Measurements from ENCODE around the gene SLC44A1.

The SLC44A1 gene

DNA sequence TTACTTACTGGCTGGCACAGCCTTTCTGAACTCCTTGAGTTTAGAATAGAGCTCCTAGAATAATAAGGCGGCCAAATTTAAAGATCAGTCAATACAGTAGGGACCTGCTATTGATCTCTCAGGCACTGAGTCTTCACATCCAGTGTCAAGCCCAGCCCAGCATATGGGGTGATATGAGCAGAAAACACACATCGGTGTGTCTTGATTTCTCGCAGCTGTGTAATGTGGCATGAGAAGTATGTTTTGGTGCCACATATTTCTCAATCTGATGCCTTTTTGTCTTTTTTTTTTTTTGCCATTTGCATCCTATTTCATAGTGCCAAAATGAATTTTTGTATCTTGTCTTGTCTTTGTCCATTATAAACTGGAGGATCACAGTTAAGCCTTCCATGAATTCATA, 152.0 kb downstream of the SLC44A1 start:
- Histone ChIP-seq H2AK5ac (ENCODE audit: low read length) (no peak overlapping the region), H4K8ac (ENCODE audit: low read depth, low read length) (no peak overlapping the region), H3K4ac (ENCODE audit: low read depth, low read length) (no peak overlapping the region), H2BK12ac (ENCODE audit: low read length) (no peak overlapping the region), H3K9ac (ENCODE audit: low read length) (no peak overlapping the region), H2AFZ (ENCODE audit: insufficient read depth, low read length, poor library complexity) (no peak overlapping the region), H3K36me3 (ENCODE audit: control insufficient read depth in 1 of 2, insufficient read depth in 2 of 2, low read length in 2 of 2) (no peaks in the 10 kb centered on the region), H3K79me1 (ENCODE audit: low read length) (no peaks in the 10 kb centered on the region), H3K23ac (ENCODE audit: low read length) (no peak overlapping the region), H4K12ac (ENCODE audit: low read depth, low read length) (no peak overlapping the region), H3K9me3 (ENCODE audit: insufficient read depth, low read depth, low read length) (no peaks in the 10 kb centered on the region), H2BK120ac (ENCODE audit: insufficient read depth, low read length, poor library complexity) (no peak overlapping the region), H2BK5ac (ENCODE audit: low read depth, low read length, poor library complexity) (no peak overlapping the region), H3K14ac (ENCODE audit: low read length) (no peak overlapping the region), H3K27me3 (ENCODE audit: insufficient read depth, low read length) (no peaks in the 10 kb centered on the region), H4K91ac (ENCODE audit: low read depth, low read length) (no peak overlapping the region), H3K4me3 (ENCODE audit: low read depth, low read length) (no peak overlapping the region), H3K27ac (ENCODE audit: low read depth, low read length) (no peak overlapping the region), H3K18ac (ENCODE audit: low read length) (no peak overlapping the region), H3K4me1 (ENCODE audit: control insufficient read depth in 1 of 2, insufficient read depth in 2 of 2, low read length in 2 of 2) (no peaks in the 10 kb centered on the region), H3K4me2 (ENCODE audit: low read length) (no peak overlapping the region), H3K79me2 (ENCODE audit: control insufficient read depth, insufficient read depth, low read length, poor library complexity) (no peaks in the 10 kb centered on the region)
- no peak for DNase-seq
- no CpG with 5 or more reads among the region's 3 CpGs for WGBS (ENCODE audit: extremely low coverage, insufficient coverage, insufficient read length)

DNA sequence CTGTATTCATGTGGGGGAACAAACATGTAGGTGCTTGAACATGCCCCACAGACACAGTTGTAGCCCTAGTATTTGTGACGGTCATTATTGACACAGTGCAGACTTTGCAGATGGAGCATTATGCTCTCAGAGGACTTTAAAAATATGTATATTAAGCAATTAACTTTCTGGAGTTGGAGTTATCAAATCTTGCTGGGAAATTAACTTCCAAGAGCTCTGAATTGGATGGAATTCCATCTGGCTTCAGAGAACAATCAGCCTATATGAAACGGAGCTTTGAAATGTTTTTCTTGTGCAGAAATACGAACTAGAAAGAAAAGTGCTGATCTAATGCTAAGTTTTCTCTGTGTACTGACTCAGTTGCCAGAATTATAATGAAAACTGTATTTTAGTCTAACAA, 152.4 kb downstream of the SLC44A1 start:
- Histone ChIP-seq H2BK5ac (ENCODE audit: low read depth, low read length, poor library complexity) (no peak overlapping the region), H3K27me3 (ENCODE audit: insufficient read depth, low read length) (no peaks in the 10 kb centered on the region), H2BK12ac (ENCODE audit: low read length) (no peak overlapping the region), H4K91ac (ENCODE audit: low read depth, low read length) (no peak overlapping the region), H3K79me2 (ENCODE audit: control insufficient read depth, insufficient read depth, low read length, poor library complexity) (no peaks in the 10 kb centered on the region), H3K36me3 (ENCODE audit: control insufficient read depth in 1 of 2, insufficient read depth in 2 of 2, low read length in 2 of 2) (no peaks in the 10 kb centered on the region), H3K79me1 (ENCODE audit: low read length) (no peaks in the 10 kb centered on the region), H3K9ac (ENCODE audit: low read length) (no peak overlapping the region), H3K23ac (ENCODE audit: low read length) (no peak overlapping the region), H3K4ac (ENCODE audit: low read depth, low read length) (no peak overlapping the region), H3K18ac (ENCODE audit: low read length) (no peak overlapping the region), H2AK5ac (ENCODE audit: low read length) (no peak overlapping the region), H3K14ac (ENCODE audit: low read length) (no peak overlapping the region), H3K27ac (ENCODE audit: low read depth, low read length) (no peak overlapping the region), H2BK120ac (ENCODE audit: insufficient read depth, low read length, poor library complexity) (no peak overlapping the region), H3K4me2 (ENCODE audit: low read length) (no peak overlapping the region), H3K9me3 (ENCODE audit: insufficient read depth, low read depth, low read length) (no peaks in the 10 kb centered on the region), H4K8ac (ENCODE audit: low read depth, low read length) (no peak overlapping the region), H3K4me3 (ENCODE audit: low read depth, low read length) (no peak overlapping the region), H3K4me1 (ENCODE audit: control insufficient read depth in 1 of 2, insufficient read depth in 2 of 2, low read length in 2 of 2) (no peaks in the 10 kb centered on the region), H4K12ac (ENCODE audit: low read depth, low read length) (no peak overlapping the region), H2AFZ (ENCODE audit: insufficient read depth, low read length, poor library complexity) (no peak overlapping the region)
- DNase-seq: no peak
- WGBS (ENCODE audit: extremely low coverage, insufficient coverage, insufficient read length): no CpG with 5 or more reads among the region's 3 CpGs

GRCh38 chr9:105399117-105399516, 154.7 kb downstream of the SLC44A1 start:
- Histone ChIP-seq H3K23ac (ENCODE audit: low read length) (no peak overlapping the region), H3K9ac (ENCODE audit: low read length) (no peak overlapping the region), H3K4ac (ENCODE audit: low read depth, low read length) (no peak overlapping the region), H4K12ac (ENCODE audit: low read depth, low read length) (no peak overlapping the region), H4K91ac (ENCODE audit: low read depth, low read length) (no peak overlapping the region), H3K36me3 (ENCODE audit: control insufficient read depth in 1 of 2, insufficient read depth in 2 of 2, low read length in 2 of 2) (no peaks in the 10 kb centered on the region), H2AFZ (ENCODE audit: insufficient read depth, low read length, poor library complexity) (no peak overlapping the region), H3K4me2 (ENCODE audit: low read length) (no peak overlapping the region), H3K4me3 (ENCODE audit: low read depth, low read length) (no peak overlapping the region), H4K8ac (ENCODE audit: low read depth, low read length) (no peak overlapping the region), H3K27ac (ENCODE audit: low read depth, low read length) (no peak overlapping the region), H2AK5ac (ENCODE audit: low read length) (no peak overlapping the region), H3K79me1 (ENCODE audit: low read length) (no peaks in the 10 kb centered on the region), H3K27me3 (ENCODE audit: insufficient read depth, low read length) (no peaks in the 10 kb centered on the region), H2BK120ac (ENCODE audit: insufficient read depth, low read length, poor library complexity) (no peak overlapping the region), H3K79me2 (ENCODE audit: control insufficient read depth, insufficient read depth, low read length, poor library complexity) (no peaks in the 10 kb centered on the region), H3K18ac (ENCODE audit: low read length) (no peak overlapping the region), H3K4me1 (ENCODE audit: control insufficient read depth in 1 of 2, insufficient read depth in 2 of 2, low read length in 2 of 2) (no peaks in the 10 kb centered on the region), H2BK12ac (ENCODE audit: low read length) (no peak overlapping the region), H2BK5ac (ENCODE audit: low read depth, low read length, poor library complexity) (no peak overlapping the region), H3K9me3 (ENCODE audit: insufficient read depth, low read depth, low read length) (no peaks in the 10 kb centered on the region), H3K14ac (ENCODE audit: low read length) (no peak overlapping the region)
- no CpG with 5 or more reads among the region's 2 CpGs for WGBS (ENCODE audit: extremely low coverage, insufficient coverage, insufficient read length)
- DNase-seq: no peak

GRCh38 chr9:105401651-105402050, 157.2 kb downstream of the SLC44A1 start:
- Histone ChIP-seq H3K4me2 (ENCODE audit: low read length) (no peak overlapping the region), H2BK120ac (ENCODE audit: insufficient read depth, low read length, poor library complexity) (no peak overlapping the region)
- no CpG with 5 or more reads among the region's 3 CpGs for WGBS (ENCODE audit: extremely low coverage, insufficient coverage, insufficient read length)

More at GRCh38 chr9:105401651-105402050, 157.2 kb downstream of the SLC44A1 start:
- Histone ChIP-seq H3K14ac (ENCODE audit: low read length) (no peak overlapping the region), H3K79me1 (ENCODE audit: low read length) (no peaks in the 10 kb centered on the region), H3K9me3 (ENCODE audit: insufficient read depth, low read depth, low read length) (no peaks in the 10 kb centered on the region), H3K18ac (ENCODE audit: low read length) (no peak overlapping the region), H3K27me3 (ENCODE audit: insufficient read depth, low read length) (no peaks in the 10 kb centered on the region), H3K79me2 (ENCODE audit: control insufficient read depth, insufficient read depth, low read length, poor library complexity) (no peaks in the 10 kb centered on the region), H3K23ac (ENCODE audit: low read length) (no peak overlapping the region), H2AK5ac (ENCODE audit: low read length) (no peak overlapping the region), H4K12ac (ENCODE audit: low read depth, low read length) (no peak overlapping the region), H2AFZ (ENCODE audit: insufficient read depth, low read length, poor library complexity) (no peak overlapping the region), H3K4me1 (ENCODE audit: control insufficient read depth in 1 of 2, insufficient read depth in 2 of 2, low read length in 2 of 2) (no peaks in the 10 kb centered on the region), H2BK12ac (ENCODE audit: low read length) (no peak overlapping the region), H3K4me3 (ENCODE audit: low read depth, low read length) (no peak overlapping the region), H3K36me3 (ENCODE audit: control insufficient read depth in 1 of 2, insufficient read depth in 2 of 2, low read length in 2 of 2) (no peaks in the 10 kb centered on the region), H3K27ac (ENCODE audit: low read depth, low read length) (no peak overlapping the region), H3K9ac (ENCODE audit: low read length) (no peak overlapping the region), H4K8ac (ENCODE audit: low read depth, low read length) (no peak overlapping the region), H4K91ac (ENCODE audit: low read depth, low read length) (no peak overlapping the region), H2BK5ac (ENCODE audit: low read depth, low read length, poor library complexity) (no peak overlapping the region), H3K4ac (ENCODE audit: low read depth, low read length) (no peak overlapping the region)
- DNase-seq: no peak
